ENCODE measurements around the gene TOGARAM1.

The TOGARAM1 gene

DNA sequence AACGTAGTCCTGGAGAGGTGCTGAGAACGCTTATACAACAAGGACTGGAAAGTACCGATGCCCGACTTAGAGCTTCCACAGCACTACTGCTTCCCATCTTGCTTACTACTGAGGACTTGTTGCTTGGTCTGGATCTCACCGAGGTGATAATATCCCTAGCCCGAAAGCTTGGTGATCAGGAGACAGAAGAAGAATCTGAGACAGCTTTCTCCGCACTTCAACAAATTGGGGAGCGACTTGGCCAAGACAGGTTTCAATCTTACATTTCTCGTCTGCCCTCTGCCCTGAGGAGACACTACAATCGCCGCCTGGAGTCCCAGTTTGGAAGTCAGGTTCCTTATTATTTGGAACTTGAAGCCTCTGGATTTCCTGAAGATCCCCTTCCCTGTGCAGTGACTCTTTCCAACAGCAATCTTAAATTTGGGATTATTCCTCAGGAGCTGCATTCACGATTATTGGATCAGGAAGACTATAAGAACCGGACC, 1.1 kb downstream of the TOGARAM1 start:
- in situ Hi-C loops (cut with MboI; ENCODE audit: low sequenced_read_pairs) = no loop called here

- in situ Hi-C loops (cut with MboI; ENCODE audit: low sequenced_read_pairs) = no loop called here
Observed at GRCh38 chr14:44963775-44964380, 1.9 kb downstream of the TOGARAM1 start.

GRCh38 chr14:44966601-44967336, 4.8 kb downstream of the TOGARAM1 start:
- in situ Hi-C loops (cut with MboI; ENCODE audit: low sequenced_read_pairs) = no loop called here

DNA sequence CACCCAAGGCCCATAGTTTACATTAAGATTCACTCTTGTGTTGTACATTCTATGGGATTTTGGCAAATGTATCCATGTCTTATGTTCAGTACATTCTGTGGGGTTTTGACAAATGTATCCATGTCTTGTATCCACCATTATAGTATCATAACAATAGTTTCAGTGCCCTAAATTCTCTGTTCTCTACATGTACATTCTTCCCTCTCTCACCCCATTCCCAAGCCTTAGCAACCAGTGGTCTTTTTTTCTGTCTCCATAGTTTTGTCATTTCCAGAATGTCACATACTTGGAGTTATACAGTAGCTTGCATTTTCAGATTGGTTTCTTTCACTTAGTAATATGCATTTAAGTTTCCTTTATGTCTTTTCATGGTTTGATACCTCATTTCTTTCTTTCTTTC, 6.7 kb downstream of the TOGARAM1 start:
- in situ Hi-C loops (cut with MboI; ENCODE audit: low sequenced_read_pairs) = no loop called here

GRCh38 chr14:44970907-44971306, 8.9 kb downstream of the TOGARAM1 start:
- in situ Hi-C loops (cut with MboI; ENCODE audit: low sequenced_read_pairs) = no loop called here

GRCh38 chr14:44971459-44971858, 9.5 kb downstream of the TOGARAM1 start:
- in situ Hi-C loops (cut with MboI; ENCODE audit: low sequenced_read_pairs) = no loop called here

DNA sequence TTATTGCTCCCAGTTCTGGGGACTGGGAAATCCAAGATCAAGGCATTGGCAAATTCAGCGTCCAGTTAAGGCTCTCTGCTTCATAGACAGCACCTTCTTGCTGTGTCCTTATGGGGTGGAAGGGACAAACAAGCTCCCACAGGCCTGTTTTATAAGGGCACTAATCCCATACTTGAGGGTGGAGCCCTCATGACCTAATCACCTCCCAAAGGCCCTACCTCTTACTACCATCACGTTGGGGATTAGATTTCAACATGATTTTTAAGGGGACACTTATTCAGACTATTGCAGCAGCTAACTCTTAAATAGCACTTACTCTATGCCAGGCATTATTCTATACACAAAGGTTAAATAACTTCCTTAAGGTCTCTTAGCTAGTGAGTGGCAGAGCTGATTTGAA, 17.3 kb downstream of the TOGARAM1 start:
- in situ Hi-C loops (cut with MboI; ENCODE audit: low sequenced_read_pairs) = no loop called here

GRCh38 chr14:44979740-44980356, 17.9 kb downstream of the TOGARAM1 start:
- in situ Hi-C loops (cut with MboI; ENCODE audit: low sequenced_read_pairs) = no loop called here

- in situ Hi-C loops (cut with MboI; ENCODE audit: low sequenced_read_pairs) = no loop called here
Observed at GRCh38 chr14:44981198-44981597, 19.2 kb downstream of the TOGARAM1 start.

GRCh38 chr14:44982594-44982993, 20.6 kb downstream of the TOGARAM1 start:
- in situ Hi-C loops (cut with MboI; ENCODE audit: low sequenced_read_pairs) = no loop called here

DNA sequence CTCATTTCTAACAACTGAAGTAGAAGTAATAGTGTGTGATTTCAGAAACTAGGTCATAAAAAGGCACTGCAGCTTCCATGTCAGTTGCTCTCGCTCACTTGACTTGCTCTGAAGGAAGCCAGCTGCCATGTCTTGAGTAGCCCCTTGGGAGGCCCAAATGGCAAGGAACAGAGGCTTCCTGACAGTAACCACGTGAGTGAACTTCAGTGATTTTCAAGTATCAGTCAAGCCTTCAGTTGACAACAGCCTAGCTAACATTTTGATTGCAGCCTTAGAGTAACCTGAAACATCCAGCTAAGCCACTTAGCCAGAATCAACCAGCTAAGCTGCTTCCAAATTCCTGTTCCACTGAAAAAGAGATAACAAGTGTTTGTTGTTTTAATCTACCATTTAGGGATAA, 26.7 kb downstream of the TOGARAM1 start:
- in situ Hi-C loops (cut with MboI; ENCODE audit: low sequenced_read_pairs) = no loop called here

DNA sequence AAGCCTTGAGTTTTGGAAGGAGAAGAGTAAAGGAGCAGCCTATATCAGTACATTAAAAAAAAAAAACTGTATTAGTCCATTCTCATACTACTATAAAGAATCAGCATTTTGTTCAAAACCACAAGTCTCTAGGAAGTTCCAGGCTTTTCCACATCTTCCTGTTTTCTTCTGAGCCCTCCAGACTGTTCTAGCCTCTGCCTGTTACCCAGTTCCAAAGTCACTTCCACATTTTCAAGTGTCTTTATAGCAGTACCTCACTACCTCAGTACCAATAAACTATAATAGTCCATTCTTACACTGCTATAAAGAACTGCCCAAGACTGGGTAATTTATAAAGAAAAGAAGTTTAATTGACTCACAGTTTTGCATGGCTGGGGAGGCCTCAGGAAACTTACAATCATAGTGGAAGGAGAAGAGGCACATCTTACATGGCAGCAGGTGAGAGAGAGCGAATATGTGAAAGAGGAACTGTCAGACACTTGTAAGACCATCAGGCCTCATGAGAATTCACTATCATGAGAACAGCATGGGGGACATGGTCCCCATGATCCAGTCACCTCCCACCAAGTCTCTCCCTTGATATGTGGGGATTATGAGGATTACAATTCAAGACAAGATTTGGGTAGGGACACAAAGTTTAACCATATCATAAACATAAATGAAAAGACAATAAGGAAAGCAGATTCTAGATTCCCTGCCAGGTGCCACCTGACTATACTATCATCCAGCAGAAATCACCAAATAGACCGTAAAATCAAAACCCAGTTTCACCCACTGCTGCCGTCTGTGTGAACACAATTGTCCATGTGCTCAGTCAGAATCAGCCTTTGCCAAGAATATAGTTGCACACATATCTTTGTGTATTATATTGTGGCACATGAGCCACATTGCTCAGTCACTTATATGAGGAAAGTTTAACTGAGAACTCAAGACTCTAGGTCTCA, 27.8 kb downstream of the TOGARAM1 start:
- in situ Hi-C loops (cut with MboI; ENCODE audit: low sequenced_read_pairs) = no loop called here

- in situ Hi-C loops (cut with MboI; ENCODE audit: low sequenced_read_pairs) = no loop called here
Observed at GRCh38 chr14:44990533-44990932, 28.5 kb downstream of the TOGARAM1 start.

GRCh38 chr14:44995196-44995595, 33.2 kb downstream of the TOGARAM1 start:
- in situ Hi-C loops (cut with MboI; ENCODE audit: low sequenced_read_pairs) = no loop called here

DNA sequence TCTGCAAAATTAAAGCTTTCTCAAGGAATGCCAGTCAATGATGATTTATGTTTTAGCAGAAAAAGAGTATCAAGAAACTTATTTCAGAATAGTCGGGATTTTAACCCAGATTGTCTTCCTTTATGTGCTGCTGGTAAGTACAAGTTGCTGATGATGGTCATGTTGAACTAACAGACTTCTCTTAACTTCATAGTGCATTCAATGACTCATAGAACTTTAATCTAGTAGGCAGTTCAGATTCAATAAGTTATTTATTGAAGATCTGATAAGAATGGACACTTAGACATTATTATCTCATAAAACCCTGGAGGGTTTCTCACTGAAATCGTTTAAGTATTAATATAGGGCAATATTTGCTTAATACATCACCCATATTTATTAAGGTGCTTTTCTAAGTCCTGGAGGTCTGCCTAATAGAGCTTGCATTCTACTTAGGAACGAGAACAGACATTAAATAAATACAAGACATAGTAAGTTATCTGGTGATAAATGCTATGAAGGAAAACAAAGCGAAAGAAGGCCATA, 33.8 kb downstream of the TOGARAM1 start:
- in situ Hi-C loops (cut with MboI; ENCODE audit: low sequenced_read_pairs) = no loop called here

DNA sequence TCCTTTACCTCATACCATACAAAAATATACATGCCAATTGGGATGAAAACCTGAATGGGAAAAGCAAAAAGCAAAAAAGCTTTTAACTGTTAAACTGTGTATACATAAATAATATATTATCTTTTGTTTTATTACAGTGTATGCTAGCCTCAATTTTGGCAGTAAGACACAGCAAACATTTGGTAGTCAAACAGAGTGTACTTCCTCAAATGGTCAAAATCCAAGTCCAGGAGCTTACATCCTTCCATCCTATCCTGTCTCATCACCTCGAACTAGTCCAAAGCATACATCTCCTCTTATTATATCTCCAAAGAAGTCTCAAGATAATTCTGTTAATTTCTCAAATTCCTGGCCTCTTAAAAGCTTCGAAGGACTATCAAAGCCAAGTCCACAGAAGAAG, 41.9 kb downstream of the TOGARAM1 start:
- in situ Hi-C loops (cut with MboI; ENCODE audit: low sequenced_read_pairs) = no loop called here

DNA sequence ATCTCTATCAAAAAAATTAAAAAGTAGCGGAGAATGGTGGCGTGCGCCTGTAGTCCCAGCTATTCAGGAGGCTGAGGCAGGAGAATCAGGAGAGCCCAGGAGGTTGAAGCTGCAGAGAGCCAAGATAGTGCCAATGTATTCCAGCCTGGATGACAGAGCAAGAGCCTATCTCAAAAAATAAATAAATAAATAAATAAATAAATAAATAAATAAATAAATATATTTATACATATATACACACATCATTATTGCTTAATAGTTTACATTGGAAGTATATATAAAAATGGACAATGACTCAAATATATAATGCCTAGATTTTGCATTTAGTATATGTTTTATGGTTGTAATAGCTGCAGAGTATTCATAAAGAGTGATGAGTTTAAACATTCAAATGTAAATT, 53.1 kb downstream of the TOGARAM1 start:
- in situ Hi-C loops (cut with MboI; ENCODE audit: low sequenced_read_pairs) = no loop called here

DNA sequence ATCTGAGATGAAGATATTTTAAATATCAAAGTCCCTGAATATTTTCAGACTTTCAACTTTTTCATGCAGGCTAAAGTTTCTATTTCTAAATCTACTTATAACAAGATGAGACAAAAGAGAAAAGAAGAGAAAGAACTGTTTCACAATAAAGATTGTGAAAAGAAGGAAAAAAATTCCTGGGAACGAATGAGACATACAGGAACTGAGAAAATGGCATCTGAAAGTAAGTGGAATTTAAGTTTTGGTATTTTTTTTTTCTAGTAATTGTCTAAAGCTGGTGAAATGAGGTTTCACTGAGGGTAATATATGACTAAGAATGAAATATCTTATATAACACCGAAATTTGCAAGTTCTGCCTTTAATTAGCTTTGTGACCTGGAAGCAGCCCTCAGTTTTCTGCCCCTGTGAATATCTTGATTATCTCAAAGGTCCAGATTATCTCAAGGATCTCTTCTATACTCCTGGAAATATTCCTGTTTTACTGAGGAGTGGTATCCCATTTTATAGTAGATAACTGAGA, 66.2 kb downstream of the TOGARAM1 start:
- in situ Hi-C loops (cut with MboI; ENCODE audit: low sequenced_read_pairs) = no loop called here

- in situ Hi-C loops (cut with MboI; ENCODE audit: low sequenced_read_pairs) = no loop called here
Observed at GRCh38 chr14:45034730-45035129, 72.7 kb downstream of the TOGARAM1 start.

DNA sequence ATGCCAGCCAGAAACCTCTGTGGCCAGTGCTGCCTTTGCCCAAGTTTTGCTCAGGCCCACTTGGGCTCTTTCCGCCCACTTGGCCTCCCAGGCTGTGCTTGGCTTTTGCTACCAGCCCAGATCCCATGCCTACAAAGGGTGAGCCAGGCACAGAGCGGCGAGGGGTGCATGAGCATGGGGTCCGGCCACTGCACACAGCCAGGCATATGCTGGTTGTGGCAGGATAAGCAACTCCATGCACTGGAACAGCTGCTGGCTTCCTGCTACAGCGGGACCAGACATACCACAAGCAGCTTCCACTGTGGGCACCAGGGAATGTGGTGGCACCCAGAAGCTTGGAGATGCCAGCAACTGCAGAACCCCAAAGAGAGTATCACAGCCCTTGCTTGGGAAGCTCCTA, 76.3 kb downstream of the TOGARAM1 start:
- in situ Hi-C loops (cut with MboI; ENCODE audit: low sequenced_read_pairs) = no loop called here

DNA sequence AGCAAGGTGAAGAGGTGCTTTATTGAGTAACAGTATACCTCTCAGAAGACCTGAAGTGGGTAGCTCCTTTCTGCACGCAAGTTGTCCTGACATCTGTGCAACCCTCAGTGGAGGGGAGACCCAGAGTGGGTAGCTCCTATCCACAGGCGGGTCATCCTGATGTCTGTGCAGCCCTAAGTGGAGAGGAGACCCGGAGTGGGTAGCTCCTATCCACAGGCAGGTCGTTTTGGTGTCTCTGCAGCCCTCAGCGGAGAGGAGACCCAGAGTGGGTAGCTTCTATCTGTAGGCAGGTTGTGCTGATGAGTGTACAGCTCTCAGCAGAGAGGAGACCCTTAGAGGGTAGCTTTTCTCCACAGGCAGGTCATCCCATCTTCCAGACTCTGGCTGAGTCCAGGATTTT, 76.9 kb downstream of the TOGARAM1 start:
- in situ Hi-C loops (cut with MboI; ENCODE audit: low sequenced_read_pairs) = no loop called here

Measured in HL-60/S4 (cell line).